ENCODE results near the gene ACBD6. TPM values are rescaled to one million over a fixed set of nuclear protein-coding genes. Genes with fewer than 3 reads are reported as not detected.
A peak's percentile ranks its signal among the peaks of the same experiment; 100 is the strongest.

ACBD6 gene
- total RNA-seq, 1 experiment from 2014 or later = 73.6 TPM

GRCh38 chr1:180267211-180267561, 235.2 kb downstream of the ACBD6 start:
- Mint-ChIP-seq H3K36me3 (ENCODE audit: insufficient read depth, unreplicated experiment) (peaks cover 22% of the 10 kb centered on the region), H3K27ac (ENCODE audit: unreplicated experiment) (no peak overlapping the region), H3K4me1 (ENCODE audit: low read depth, unreplicated experiment) (peaks cover 13% of the 10 kb centered on the region), H3K4me3 (ENCODE audit: low read depth, unreplicated experiment) (no peak overlapping the region), H3K9me3 (ENCODE audit: low read depth, unreplicated experiment) (no peaks in the 10 kb centered on the region), H3K27me3 (ENCODE audit: unreplicated experiment) (peaks cover 17% of the 10 kb centered on the region)
- TF ChIP-seq CTCF (IDR thresholded peaks at IDR 0.05; ENCODE audit: unreplicated experiment) = no peak
- CTCF ChIA-PET = no interaction called here
- no peak for DNase-seq
- intact Hi-C loops (cut with micrococcal nuclease; ENCODE audit: unreplicated experiment) = no loop called here
- TSS peak; percentile 22 for BruUV-seq (replicated peaks)

- Mint-ChIP-seq H3K4me3 (ENCODE audit: low read depth, unreplicated experiment) (no peak overlapping the region), H3K36me3 (ENCODE audit: insufficient read depth, unreplicated experiment) (peaks cover 16% of the 10 kb centered on the region), H3K9me3 (ENCODE audit: low read depth, unreplicated experiment) (no peaks in the 10 kb centered on the region), H3K4me1 (ENCODE audit: low read depth, unreplicated experiment) (peaks cover 13% of the 10 kb centered on the region), H3K27ac (ENCODE audit: unreplicated experiment) (no peak overlapping the region), H3K27me3 (ENCODE audit: unreplicated experiment) (peaks cover 19% of the 10 kb centered on the region)
- no peak for TF ChIP-seq CTCF (IDR thresholded peaks at IDR 0.05; ENCODE audit: unreplicated experiment)
- no TSS peak for BruUV-seq (replicated peaks)
- intact Hi-C loops (cut with micrococcal nuclease; ENCODE audit: unreplicated experiment) = no loop called here
- no peak for DNase-seq
- CTCF ChIA-PET = no interaction called here
Measured at GRCh38 chr1:180266275-180267210, 235.8 kb downstream of the ACBD6 start.

DNA sequence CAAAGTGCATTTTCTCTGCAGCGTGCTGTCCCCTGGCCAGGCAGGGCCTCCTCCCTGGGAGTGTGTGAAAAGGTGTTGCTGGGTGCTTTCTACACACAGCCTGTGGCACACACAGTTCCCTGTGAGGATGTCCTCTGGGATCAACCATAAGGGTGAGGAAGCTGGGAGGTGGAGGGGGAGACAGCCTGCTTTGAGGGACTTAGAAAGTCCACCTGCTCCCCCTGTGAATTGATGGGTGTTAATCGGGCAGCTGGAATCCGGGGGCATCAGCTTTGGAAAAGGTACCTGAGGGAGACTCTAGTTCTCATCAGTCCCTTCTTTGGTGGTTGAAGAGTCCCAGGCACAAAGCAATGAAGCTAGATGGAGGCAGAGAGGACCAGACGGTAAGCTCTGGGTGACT, 236.5 kb downstream of the ACBD6 start:
- Mint-ChIP-seq H3K27ac (ENCODE audit: unreplicated experiment) (no peak overlapping the region), H3K4me3 (ENCODE audit: low read depth, unreplicated experiment) (no peak overlapping the region), H3K4me1 (ENCODE audit: low read depth, unreplicated experiment) (peaks cover 13% of the 10 kb centered on the region), H3K9me3 (ENCODE audit: low read depth, unreplicated experiment) (no peaks in the 10 kb centered on the region), H3K36me3 (ENCODE audit: insufficient read depth, unreplicated experiment) (peaks cover 10% of the 10 kb centered on the region), H3K27me3 (ENCODE audit: unreplicated experiment) (peaks cover 26% of the 10 kb centered on the region)
- BruUV-seq (replicated peaks) = no TSS peak
- no peak for DNase-seq
- intact Hi-C loops (cut with micrococcal nuclease; ENCODE audit: unreplicated experiment) = no loop called here
- CTCF ChIA-PET = no interaction called here
- TF ChIP-seq CTCF (IDR thresholded peaks at IDR 0.05; ENCODE audit: unreplicated experiment) = no peak

DNA sequence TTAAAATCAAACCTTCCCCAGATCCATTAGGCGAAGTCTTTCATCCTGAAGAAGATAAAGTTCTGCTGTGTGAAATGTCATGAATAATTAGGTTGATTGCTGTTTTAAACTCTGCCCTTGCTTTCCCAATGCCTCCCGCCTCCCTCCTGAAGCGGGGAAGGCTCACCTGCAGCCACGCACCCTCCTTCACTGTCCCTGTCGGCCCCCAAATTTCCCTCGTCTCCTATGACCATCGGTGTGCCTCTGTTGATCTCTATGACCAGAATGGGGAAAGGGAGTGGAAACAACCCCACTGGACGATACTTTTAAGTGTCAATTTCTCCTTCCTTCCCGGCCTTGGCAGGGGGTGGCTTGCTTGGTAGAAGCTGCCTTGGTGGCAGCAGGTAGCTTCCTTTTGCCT, 237.2 kb downstream of the ACBD6 start:
- Mint-ChIP-seq H3K27me3 (ENCODE audit: unreplicated experiment) (peaks cover 33% of the 10 kb centered on the region), H3K4me1 (ENCODE audit: low read depth, unreplicated experiment) (peaks cover 7% of the 10 kb centered on the region), H3K36me3 (ENCODE audit: insufficient read depth, unreplicated experiment) (peaks cover 5% of the 10 kb centered on the region), H3K9me3 (ENCODE audit: low read depth, unreplicated experiment) (no peaks in the 10 kb centered on the region), H3K4me3 (ENCODE audit: low read depth, unreplicated experiment) (no peak overlapping the region), H3K27ac (ENCODE audit: unreplicated experiment) (no peak overlapping the region)
- CTCF ChIA-PET = no interaction called here
- TF ChIP-seq CTCF (IDR thresholded peaks at IDR 0.05; ENCODE audit: unreplicated experiment) = no peak
- BruUV-seq (replicated peaks) = no TSS peak
- no peak for DNase-seq
- intact Hi-C loops (cut with micrococcal nuclease; ENCODE audit: unreplicated experiment) = no loop called here
